Left ventricle myocardium inferior (tissue), 1 donor: ENCODE results near the gene TOX4. TPM values are rescaled to one million over a fixed set of nuclear protein-coding genes. Genes with fewer than 3 reads are reported as not detected.
A peak's percentile ranks its signal among the peaks of the same experiment; 100 is the strongest.

ENCODE experiments used
- DNase-seq: peaks from one replicate; pipeline ENCODE4 v3.0.0-alpha.2; 2020
- H3K27ac ChIP-seq: fragments of 200-600 bp; replicated peaks from 2 replicates; pipeline ENCODE4 v1.8.0; 2021
- H3K27me3 ChIP-seq: fragments of 200-600 bp; 2 replicates; pipeline ENCODE4 v1.8.0; 2021; ENCODE audit warnings: low read depth
- H3K36me3 ChIP-seq: fragments of 200-600 bp; 2 replicates; pipeline ENCODE4 v1.8.0; 2021
- H3K4me1 ChIP-seq: fragments of 200-600 bp; 2 replicates; pipeline ENCODE4 v1.8.0; 2021
- H3K4me3 ChIP-seq: fragments of 200-600 bp; 2 replicates; pipeline ENCODE4 v1.8.0; 2021; ENCODE audit warnings: mild to moderate bottlenecking, moderate library complexity
- H3K9me3 ChIP-seq: fragments of 200-600 bp; replicated peaks from 2 replicates; pipeline ENCODE4 v1.8.0; 2021
- intact Hi-C: fragments of 100-400 bp; cut with micrococcal nuclease; formaldehyde crosslinking; loops from one replicate; pipeline ENCODE4 v1.11.0; 2022
- long read RNA-seq: library from polyadenylated mRNA; unstranded; transcript quantifications from one replicate; pipeline ENCODE4 v2.0.0, GENCODE V29; 2021
- total RNA-seq: library from RNA; stranded (reverse); fragmentation: NEBNext Ultra II Directional; extraction: Animal tissue kit (Norgen Biotek cat#: 25700); gene quantifications from one replicate; pipeline ENCODE4 v1.2.1, GENCODE V29; 2021
- TF ChIP-seq, protein P1 (sequence below): fragments of 200-600 bp; IDR thresholded peaks from 2 replicates; pipeline ENCODE4 v1.8.0; 2021; ENCODE audit warnings: antibody characterized with exemption, mild to moderate bottlenecking, borderline replicate concordance
- donor health status: DM: no; HTN: yes; CAD: no; lungs with severe emphysema.

Gene TOX4
- 84.8 TPM for total RNA-seq
- long read RNA-seq, full-length matches to known transcripts: 18 of 59 reads
- long read RNA-seq, partial matches to known transcripts: 40 of 59 reads
- long read RNA-seq, other reads (novel, unspliced or antisense): 1 of 59 reads

DNA sequence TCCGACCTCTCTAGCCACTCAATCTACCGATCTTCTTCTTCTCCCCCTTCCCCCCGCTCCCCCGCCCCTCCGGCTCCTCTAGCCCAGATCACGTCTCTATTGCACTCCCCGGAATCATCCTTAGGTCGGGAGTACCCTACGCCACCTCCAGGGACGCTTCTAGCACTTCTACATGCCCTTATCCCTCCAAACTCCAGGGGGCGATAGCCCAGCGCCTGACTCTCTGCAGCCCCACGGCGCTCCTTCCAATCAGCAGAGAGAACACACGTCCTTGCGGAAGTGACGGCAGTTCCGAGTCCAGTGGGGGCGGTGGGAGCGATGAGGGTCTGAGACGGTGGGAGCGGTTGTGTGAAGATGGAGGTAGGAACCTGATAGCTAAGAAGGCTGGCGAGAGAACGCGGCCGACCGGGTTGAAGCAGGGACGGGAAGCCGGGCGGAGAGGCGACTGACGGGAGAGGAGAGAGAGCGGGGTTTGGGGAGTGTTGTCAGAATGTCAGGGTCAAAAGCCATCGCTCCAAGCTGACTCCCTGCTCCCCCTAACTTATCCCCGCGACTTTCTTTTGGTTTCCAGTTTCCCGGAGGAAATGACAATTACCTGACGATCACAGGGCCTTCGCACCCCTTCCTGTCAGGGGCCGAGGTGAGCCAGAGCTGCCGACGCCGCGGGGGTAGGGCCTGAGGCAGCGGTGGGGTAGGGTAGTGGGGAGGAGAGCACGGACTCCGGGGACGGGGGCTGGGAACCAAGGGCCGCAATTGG lies at the start of gene TOX4, which contains the start of gene RAB2B:
Gene TOX4, plus strand, starts transcription at position 271 of the 757 bp plus-strand sequence. Its CDS starts 84 bp downstream, at position 355.
Gene RAB2B, minus strand, starts transcription at position 35 of the 757 bp plus-strand sequence. CDS start 87 bp downstream, outside the sequence.
- H3K36me3 ChIP-seq: peaks cover 31% of the 10 kb centered on the region
- H3K9me3 ChIP-seq: no peaks in the 10 kb centered on the region
- no peaks in the 10 kb centered on the region for H3K27me3 ChIP-seq
- peaks cover 36% of the 10 kb centered on the region for H3K4me1 ChIP-seq
- peak within 1 kb of the TSS; percentile 91 for H3K27ac ChIP-seq
- peak; percentile 94 for DNase-seq
- intact Hi-C loops: no loop called here
- TF ChIP-seq, protein P1, sequence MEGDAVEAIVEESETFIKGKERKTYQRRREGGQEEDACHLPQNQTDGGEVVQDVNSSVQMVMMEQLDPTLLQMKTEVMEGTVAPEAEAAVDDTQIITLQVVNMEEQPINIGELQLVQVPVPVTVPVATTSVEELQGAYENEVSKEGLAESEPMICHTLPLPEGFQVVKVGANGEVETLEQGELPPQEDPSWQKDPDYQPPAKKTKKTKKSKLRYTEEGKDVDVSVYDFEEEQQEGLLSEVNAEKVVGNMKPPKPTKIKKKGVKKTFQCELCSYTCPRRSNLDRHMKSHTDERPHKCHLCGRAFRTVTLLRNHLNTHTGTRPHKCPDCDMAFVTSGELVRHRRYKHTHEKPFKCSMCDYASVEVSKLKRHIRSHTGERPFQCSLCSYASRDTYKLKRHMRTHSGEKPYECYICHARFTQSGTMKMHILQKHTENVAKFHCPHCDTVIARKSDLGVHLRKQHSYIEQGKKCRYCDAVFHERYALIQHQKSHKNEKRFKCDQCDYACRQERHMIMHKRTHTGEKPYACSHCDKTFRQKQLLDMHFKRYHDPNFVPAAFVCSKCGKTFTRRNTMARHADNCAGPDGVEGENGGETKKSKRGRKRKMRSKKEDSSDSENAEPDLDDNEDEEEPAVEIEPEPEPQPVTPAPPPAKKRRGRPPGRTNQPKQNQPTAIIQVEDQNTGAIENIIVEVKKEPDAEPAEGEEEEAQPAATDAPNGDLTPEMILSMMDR: peak; percentile 96
- peak within 1 kb of the TSS; percentile 94 for H3K4me3 ChIP-seq

DNA sequence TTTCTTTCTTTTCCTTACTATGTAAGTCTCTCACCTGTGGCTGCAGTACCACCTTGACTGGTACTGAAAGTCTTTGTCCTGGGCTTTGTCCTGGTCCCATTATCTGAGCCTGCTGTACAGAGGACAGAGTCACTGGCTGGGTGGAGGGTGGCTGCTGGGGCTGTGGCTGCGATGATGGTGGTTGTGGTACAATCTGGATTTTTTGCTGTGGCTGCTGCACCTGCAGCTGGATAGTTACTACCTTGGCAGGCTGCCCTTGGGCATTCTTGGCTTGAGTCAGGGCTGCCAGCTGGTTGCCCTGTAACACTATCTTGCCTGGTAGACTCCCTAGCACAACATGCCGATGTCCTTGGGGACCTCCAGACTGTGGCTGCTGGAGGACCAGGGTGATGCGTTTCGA lies 48.1 kb upstream of the TOX4 start:
- Histone ChIP-seq H3K4me1 (peaks cover 10% of the 10 kb centered on the region), H3K27ac (peak overlapping the region; percentile 49), H3K9me3 (no peaks in the 10 kb centered on the region), H3K4me3 (no peak overlapping the region), H3K27me3 (no peaks in the 10 kb centered on the region), H3K36me3 (peaks cover 76% of the 10 kb centered on the region)
- TF ChIP-seq, protein P1: no peak
- intact Hi-C loops: no loop called here
- DNase-seq: peak; percentile 54

DNA sequence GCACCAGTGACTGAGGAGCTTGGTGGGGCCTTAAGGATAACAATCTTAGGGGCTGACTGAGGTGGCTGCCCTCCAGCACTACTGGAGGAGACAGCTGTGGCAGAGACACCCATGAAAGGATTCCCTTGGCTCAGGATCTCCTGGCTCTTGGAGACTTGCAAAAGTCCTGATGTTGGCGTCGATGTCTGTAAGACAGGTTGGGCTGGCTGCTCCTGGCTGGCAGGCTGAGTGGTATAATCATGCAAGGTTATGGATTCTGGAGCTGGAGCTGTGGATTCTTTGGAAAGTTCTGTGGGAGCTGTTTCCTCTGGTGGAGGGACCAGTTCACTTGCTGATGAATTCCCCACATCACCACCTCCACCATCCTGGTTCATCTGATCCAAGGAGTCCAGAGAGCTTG lies 45.9 kb upstream of the TOX4 start:
- no peaks in the 10 kb centered on the region for H3K27me3 ChIP-seq
- intact Hi-C loops: no loop called here
- no peak for DNase-seq
- no peak overlapping the region for H3K27ac ChIP-seq
- H3K4me3 ChIP-seq: no peak overlapping the region
- peaks cover 27% of the 10 kb centered on the region for H3K4me1 ChIP-seq
- peaks cover 55% of the 10 kb centered on the region for H3K36me3 ChIP-seq
- no peaks in the 10 kb centered on the region for H3K9me3 ChIP-seq
- TF ChIP-seq, protein P1: no peak

DNA sequence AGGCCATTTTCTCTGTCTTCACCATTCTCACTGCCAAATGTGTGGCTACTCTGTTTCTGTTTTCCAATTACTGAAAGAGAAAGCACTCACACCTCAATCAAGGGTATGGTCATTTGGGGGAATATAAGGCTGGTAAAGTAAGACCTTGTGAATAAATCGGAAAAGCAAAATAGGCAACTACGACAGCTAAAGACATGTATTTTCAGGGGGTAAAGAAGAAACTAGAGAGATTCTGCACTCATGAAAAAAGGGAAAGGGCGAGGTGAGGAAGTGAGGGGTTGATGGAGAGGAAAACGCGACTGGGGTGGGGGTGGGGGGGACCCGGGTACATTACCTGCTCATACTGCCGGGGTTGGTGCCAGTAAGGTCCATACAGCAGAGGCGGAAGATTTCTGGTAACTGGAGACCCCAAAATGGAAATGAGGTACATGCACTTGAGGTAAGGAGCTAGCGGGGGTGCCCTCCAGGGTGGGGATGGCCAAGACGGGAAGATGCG lies 40.4 kb upstream of the TOX4 start:
- Histone ChIP-seq H3K4me1 (peaks cover 35% of the 10 kb centered on the region), H3K9me3 (no peaks in the 10 kb centered on the region), H3K27me3 (no peaks in the 10 kb centered on the region), H3K4me3 (peak overlapping the region; percentile 88), H3K27ac (peak overlapping the region; percentile 93), H3K36me3 (peaks cover under 1% of the 10 kb centered on the region)
- TF ChIP-seq, protein P1: no peak
- no peak for DNase-seq
- intact Hi-C loops: no loop called here

DNA sequence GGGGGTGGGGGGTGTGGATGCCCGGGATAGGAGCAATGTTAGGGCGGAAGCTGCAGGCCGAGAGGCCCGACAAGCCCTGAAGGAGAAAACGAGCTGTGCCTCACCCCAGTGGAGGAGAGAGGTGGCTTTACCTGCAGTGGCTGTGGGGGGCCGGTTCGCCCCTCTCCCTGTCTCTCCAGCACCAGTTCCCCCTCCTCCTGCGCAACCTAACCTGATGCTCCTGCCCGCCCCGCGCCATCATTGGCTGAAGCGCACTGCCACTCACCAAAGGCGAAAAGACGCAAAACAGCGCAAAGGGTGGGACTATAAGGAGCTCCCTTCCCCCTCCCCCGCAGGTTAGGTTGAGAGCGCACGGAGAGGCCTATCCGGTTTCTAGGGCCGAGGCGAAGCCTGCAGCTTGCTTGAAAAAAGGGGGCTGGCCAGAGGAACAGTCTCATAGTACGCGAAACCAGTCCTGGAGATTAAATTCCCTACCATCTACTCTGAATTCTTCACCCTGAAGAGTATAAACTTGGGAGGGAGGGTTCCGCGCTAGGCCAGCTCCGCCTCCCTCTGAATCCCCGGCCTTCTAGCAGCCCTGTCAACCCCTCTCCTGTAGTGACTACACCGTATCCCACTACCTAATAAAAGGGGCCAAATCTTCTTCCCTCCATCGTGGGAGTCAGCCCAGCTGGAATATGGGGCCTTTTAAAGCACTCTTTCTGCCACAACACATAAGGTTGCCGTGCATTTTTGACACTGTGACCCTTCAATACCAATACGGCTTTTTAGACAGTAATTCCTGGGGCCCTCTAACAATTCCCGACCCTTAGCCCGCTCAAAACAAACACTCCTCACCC lies 39.7 kb upstream of the TOX4 start:
- DNase-seq: peak; percentile 99
- Histone ChIP-seq H3K27me3 (no peaks in the 10 kb centered on the region), H3K27ac (peak overlapping the region; percentile 93), H3K4me1 (peaks cover 35% of the 10 kb centered on the region), H3K9me3 (no peaks in the 10 kb centered on the region), H3K4me3 (peak overlapping the region; percentile 88), H3K36me3 (no peaks in the 10 kb centered on the region)
- TF ChIP-seq, protein P1: no peak
- intact Hi-C loops: no loop called here
